ENCODE measurements around the gene PPP1R18. TPM values are rescaled to one million over a fixed set of nuclear protein-coding genes. Genes with fewer than 3 reads are reported as not detected.

The PPP1R18 gene
- total RNA-seq, 4 donors from 2014 or later = 4.7 to 52.8 (median 9.0) TPM

GRCh38 chr6:30645989-30646388 lies 40.5 kb downstream of the PPP1R18 start:
- Histone ChIP-seq H3K4me1 (peaks cover 0 to 34% (median 7%) of the 10 kb centered on the region in 4 donors), H3K27me3 (no peaks in the 10 kb centered on the region), H3K27ac (no peak overlapping the region), H3K36me3 (peaks cover 0 to 37% (median 0%) of the 10 kb centered on the region in 3 donors), H3K4me3 (peak overlapping the region in 2 of 4 donors; percentile 83 to 86), H3K9me3 (no peaks in the 10 kb centered on the region)
- TF ChIP-seq POLR2A (IDR thresholded peaks at IDR 0.05) (no peak), CTCF (IDR thresholded peaks at IDR 0.05) (no peak)
- DNase-seq = no peak

- Histone ChIP-seq H3K27ac (peak overlapping the region in 1 of 4 donors; percentile 15), H3K27me3 (no peaks in the 10 kb centered on the region), H3K9me3 (no peaks in the 10 kb centered on the region), H3K4me3 (no peak overlapping the region), H3K36me3 (peaks cover 0 to 38% (median 0%) of the 10 kb centered on the region in 3 donors), H3K4me1 (peaks cover 0 to 32% (median 7%) of the 10 kb centered on the region in 4 donors)
- DNase-seq = no peak
- TF ChIP-seq POLR2A (IDR thresholded peaks at IDR 0.05) (no peak), CTCF (IDR thresholded peaks at IDR 0.05) (no peak)
These were observed 41.7 kb downstream of the PPP1R18 start for GRCh38 chr6:30644769-30645168.

- H3K9me3 ChIP-seq = no peaks in the 10 kb centered on the region
- no peak for DNase-seq
- peaks cover 0 to 23% (median 7%) of the 10 kb centered on the region in 4 donors for H3K4me1 ChIP-seq
- no peak overlapping the region for H3K4me3 ChIP-seq
- H3K27me3 ChIP-seq = no peaks in the 10 kb centered on the region
- TF ChIP-seq CTCF (IDR thresholded peaks at IDR 0.05) = no peak
- no peak for TF ChIP-seq POLR2A (IDR thresholded peaks at IDR 0.05)
- no peak overlapping the region for H3K27ac ChIP-seq
- peaks cover 0 to 38% (median 0%) of the 10 kb centered on the region in 3 donors for H3K36me3 ChIP-seq
These were observed 42.8 kb downstream of the PPP1R18 start for GRCh38 chr6:30643656-30644055.

- TF ChIP-seq CTCF (IDR thresholded peaks at IDR 0.05) (no peak), POLR2A (IDR thresholded peaks at IDR 0.05) (no peak)
- no peak for DNase-seq
- peaks cover 0 to 46% (median 0%) of the 10 kb centered on the region in 3 donors for H3K36me3 ChIP-seq
These were observed 45.4 kb downstream of the PPP1R18 start for GRCh38 chr6:30641048-30641447.

GRCh38 chr6:30640481-30640880 lies 46.0 kb downstream of the PPP1R18 start:
- no peak for DNase-seq
- TF ChIP-seq POLR2A (IDR thresholded peaks at IDR 0.05) = no peak
- H3K27ac ChIP-seq = no peak overlapping the region
- peaks cover 0 to 10% (median 0%) of the 10 kb centered on the region in 4 donors for H3K4me1 ChIP-seq
- peaks cover 0 to 46% (median 0%) of the 10 kb centered on the region in 3 donors for H3K36me3 ChIP-seq
- H3K4me3 ChIP-seq = no peak overlapping the region
- no peaks in the 10 kb centered on the region for H3K9me3 ChIP-seq
- H3K27me3 ChIP-seq = no peaks in the 10 kb centered on the region

More at GRCh38 chr6:30641048-30641447, 45.4 kb downstream of the PPP1R18 start:
- Histone ChIP-seq H3K27me3 (no peaks in the 10 kb centered on the region), H3K27ac (no peak overlapping the region), H3K4me1 (peaks cover 0 to 16% (median 0%) of the 10 kb centered on the region in 4 donors), H3K9me3 (no peaks in the 10 kb centered on the region), H3K4me3 (no peak overlapping the region)

- Histone ChIP-seq H3K4me3 (no peak overlapping the region), H3K36me3 (peaks cover 0 to 39% (median 0%) of the 10 kb centered on the region in 3 donors), H3K27me3 (no peaks in the 10 kb centered on the region), H3K4me1 (no peaks in the 10 kb centered on the region), H3K27ac (no peak overlapping the region), H3K9me3 (no peaks in the 10 kb centered on the region)
- TF ChIP-seq CTCF (IDR thresholded peaks at IDR 0.05) = no peak
- TF ChIP-seq POLR2A (IDR thresholded peaks at IDR 0.05) = no peak
- no peak for DNase-seq
These were observed 50.6 kb downstream of the PPP1R18 start for GRCh38 chr6:30635834-30636233.
